ENCODE data around the gene TSPAN9. TPM values are rescaled to one million over a fixed set of nuclear protein-coding genes. Genes with fewer than 3 reads are reported as not detected.

Gene TSPAN9
- total RNA-seq, 1 donor = 76.0 TPM

DNA sequence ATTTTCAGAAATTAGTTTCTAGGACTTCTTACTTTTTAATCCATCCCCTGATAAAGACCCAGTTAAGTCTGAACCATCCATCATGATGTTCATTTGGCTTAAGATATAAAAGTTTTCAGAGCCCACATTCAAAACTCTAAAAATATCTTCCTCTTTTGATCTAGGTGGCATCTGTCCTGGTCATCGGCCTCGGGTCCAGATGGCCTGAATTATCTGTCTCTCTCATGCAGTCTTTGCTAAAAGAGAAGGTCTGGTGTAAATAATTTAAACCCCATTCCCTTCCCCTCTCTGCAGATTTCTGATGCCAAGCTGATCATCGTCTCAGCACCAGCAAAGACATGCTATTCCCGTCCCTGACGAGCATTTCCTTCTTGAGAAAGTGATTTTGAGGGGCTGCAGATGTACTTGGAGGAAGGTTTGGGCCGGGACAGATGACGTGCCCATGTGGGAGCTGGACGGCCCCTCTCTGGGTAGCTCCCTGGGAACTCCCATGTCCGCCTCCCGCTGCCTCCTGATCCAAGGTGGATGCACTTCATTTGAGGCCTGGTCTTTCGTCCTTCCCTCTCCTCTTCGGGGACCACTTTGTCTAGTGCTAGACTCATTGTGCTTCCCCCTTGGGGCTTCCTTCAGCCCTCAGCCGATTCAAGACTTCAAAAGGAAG is 240.8 kb downstream of the TSPAN9 start:
- TF ChIP-seq, protein P1, sequence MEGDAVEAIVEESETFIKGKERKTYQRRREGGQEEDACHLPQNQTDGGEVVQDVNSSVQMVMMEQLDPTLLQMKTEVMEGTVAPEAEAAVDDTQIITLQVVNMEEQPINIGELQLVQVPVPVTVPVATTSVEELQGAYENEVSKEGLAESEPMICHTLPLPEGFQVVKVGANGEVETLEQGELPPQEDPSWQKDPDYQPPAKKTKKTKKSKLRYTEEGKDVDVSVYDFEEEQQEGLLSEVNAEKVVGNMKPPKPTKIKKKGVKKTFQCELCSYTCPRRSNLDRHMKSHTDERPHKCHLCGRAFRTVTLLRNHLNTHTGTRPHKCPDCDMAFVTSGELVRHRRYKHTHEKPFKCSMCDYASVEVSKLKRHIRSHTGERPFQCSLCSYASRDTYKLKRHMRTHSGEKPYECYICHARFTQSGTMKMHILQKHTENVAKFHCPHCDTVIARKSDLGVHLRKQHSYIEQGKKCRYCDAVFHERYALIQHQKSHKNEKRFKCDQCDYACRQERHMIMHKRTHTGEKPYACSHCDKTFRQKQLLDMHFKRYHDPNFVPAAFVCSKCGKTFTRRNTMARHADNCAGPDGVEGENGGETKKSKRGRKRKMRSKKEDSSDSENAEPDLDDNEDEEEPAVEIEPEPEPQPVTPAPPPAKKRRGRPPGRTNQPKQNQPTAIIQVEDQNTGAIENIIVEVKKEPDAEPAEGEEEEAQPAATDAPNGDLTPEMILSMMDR (IDR thresholded peaks at IDR 0.05; ENCODE audit: insufficient read depth, low read depth, low read length) = no peak
- H3K4me3 ChIP-seq (ENCODE audit: low read depth, low read length) = no peak overlapping the region
- DNase-seq (ENCODE audit: low read depth) = no peak

DNA sequence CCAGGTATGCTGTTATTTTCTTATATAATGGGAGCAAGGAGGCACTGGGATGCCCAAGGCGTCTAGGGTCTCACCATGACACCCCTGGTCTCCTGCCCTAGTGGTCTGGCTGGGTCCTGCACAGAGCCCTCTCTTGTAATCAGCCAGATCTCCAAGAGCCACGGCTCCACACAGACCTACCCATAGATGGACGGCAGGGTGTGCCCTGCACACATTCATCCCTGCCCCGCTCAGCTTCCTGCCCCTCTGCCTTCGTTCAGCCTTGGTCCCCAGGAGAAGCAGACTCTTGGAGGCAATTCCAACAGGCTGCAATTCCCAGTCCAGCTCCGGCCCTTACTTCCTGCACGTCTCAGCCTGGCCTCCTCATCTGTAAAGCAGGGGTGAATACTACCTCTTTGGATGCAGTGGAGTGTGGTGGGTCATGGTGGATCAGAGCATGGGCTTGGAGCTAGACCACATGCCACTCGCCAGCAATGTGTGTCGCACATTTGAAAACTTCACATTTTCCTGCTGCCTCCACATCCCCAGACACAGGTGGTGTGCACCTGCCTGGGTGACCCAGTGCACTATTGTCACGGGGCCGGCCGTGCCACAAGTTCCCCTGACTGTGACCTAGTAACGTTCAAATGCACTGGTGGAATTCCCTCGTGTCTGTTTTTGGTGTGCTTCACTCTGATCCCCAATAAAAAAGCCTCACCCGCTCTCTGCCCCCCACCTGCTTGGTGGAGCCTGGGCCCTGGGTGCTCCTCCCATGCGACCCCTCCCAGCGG is 242.7 kb downstream of the TSPAN9 start:
- TF ChIP-seq, protein P1 (IDR thresholded peaks at IDR 0.05; ENCODE audit: insufficient read depth, low read depth, low read length) = peak; percentile 4
- DNase-seq (ENCODE audit: low read depth) = no peak
- H3K4me3 ChIP-seq (ENCODE audit: low read depth, low read length) = no peak overlapping the region

DNA sequence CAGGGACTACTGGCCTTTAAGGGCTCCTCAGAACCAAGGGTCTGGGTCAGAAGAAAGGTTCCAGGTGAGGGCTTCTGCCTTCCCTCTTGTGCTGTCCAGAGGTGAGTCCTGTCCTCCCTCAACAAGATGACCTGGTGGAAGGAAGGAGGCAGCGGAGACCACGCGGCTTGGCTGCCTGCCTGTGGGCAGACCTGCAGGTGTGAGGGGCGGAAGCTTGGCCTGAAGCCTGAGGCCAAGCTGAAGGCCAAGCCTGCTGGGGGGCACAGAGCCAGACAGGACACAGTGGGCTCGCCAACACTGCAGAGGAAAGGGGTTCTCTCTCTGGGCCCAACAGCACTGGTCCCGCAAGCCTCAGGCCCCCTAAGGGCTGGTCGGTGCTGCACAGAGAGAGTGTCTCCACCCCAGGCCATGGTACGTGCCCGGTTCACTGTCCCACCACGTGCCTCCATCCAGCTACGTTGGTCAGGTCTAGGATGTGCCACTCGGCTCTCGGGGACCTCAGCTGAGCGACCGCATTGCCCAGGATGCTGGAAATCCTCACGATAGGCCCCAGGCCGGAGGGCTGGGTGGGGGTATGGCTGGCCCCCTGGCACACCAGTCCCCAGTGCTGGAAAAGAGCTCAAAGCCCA is 243.8 kb downstream of the TSPAN9 start:
- no peak overlapping the region for H3K4me3 ChIP-seq (ENCODE audit: low read depth, low read length)
- TF ChIP-seq, protein P1 (IDR thresholded peaks at IDR 0.05; ENCODE audit: insufficient read depth, low read depth, low read length) = no peak
- DNase-seq (ENCODE audit: low read depth) = no peak

DNA sequence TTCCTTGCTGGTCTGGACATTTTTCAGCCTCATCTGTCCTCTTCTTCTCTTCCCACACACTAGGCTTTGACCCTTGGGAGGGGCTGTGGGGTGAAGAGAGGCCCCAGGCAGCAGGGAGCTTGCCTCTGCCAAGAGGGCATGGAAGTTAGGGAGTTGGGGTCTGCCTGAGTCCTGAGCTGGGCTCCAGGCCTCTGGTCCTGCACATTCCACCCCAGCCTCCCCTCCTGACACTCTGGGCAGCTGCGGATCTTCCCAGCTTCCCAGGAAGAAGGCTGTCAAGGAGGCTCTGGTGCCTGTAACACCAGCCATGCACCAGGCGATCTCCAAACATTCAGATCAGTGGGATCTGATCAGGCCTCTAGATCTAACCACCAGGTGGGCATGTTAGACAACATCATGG is 244.7 kb downstream of the TSPAN9 start:
- TF ChIP-seq, protein P1 (IDR thresholded peaks at IDR 0.05; ENCODE audit: insufficient read depth, low read depth, low read length) = no peak
- no peak for DNase-seq (ENCODE audit: low read depth)
- no peak overlapping the region for H3K4me3 ChIP-seq (ENCODE audit: low read depth, low read length)

DNA sequence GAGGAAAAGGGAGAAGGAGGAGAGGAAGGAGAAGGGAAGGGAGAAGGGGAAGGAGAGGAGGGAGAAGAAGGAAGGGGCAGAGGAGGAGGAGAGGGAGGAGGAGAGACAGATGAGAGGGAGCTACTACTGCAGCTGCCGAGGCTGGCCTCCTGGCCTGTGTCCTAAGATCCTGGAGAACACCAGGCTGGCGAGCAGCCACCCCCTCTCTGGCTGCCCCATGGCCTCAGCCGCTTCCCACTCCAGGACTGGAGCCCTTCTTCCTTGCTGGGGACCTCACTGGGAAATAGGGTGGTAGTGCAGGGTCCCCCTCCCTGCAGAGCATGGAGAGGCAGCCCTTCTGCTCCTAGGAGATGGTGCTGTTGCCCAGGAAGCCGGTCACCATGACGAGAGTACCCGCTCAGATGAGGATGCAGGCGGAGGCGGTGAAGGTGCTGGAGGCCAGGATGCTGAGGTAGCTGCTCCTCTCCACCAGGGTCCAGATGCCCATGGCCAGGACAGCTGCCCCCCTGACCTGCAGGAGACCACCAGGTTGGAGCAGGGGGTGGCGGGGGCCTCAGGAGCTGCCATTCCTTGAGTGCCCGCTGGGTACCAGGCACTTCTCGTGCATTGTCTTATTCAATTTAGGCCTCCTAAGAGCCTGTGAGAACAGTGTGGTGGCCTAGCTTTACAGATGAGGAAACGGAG is 246.0 kb downstream of the TSPAN9 start:
- DNase-seq (ENCODE audit: low read depth) = no peak
- TF ChIP-seq, protein P1 (IDR thresholded peaks at IDR 0.05; ENCODE audit: insufficient read depth, low read depth, low read length) = no peak

DNA sequence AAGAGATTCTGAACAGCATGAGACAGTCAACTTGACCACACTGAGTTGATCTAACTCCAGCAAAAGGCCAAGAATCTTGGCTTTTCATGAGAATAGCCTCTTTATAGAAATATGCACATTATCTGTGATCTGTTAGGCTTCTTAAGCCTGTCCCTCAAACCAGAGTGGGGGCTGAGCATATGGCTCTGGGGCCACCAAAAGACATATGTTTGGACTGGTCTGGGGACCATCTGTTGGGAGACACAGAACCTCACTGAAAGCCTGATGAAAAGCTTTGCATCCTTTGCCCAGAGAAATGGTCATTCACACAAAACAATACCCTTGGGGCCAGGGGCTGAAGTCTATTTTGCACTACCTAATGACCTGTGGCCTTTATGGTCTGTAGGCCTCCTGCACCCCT is 248.6 kb downstream of the TSPAN9 start:
- TF ChIP-seq, protein P1 (IDR thresholded peaks at IDR 0.05; ENCODE audit: insufficient read depth, low read depth, low read length) = no peak
- no peak overlapping the region for H3K4me3 ChIP-seq (ENCODE audit: low read depth, low read length)
- no peak for DNase-seq (ENCODE audit: low read depth)

More for the DNA sequence above, 246.0 kb downstream of the TSPAN9 start:
- no peak overlapping the region for H3K4me3 ChIP-seq (ENCODE audit: low read depth, low read length)

Data from fibroblast of villous mesenchyme (primary cell).